Caki2 (cell line): ENCODE data around the gene MYO3A. TPM values are rescaled to one million over a fixed set of nuclear protein-coding genes. Genes with fewer than 3 reads are reported as not detected.
"Not testable (repeated sequence)": the region's sequence is repeated elsewhere in the genome, so short reads cannot be mapped to it uniquely, and the experiment has no call there.

Source experiments
- DNase-seq: peaks from one replicate; pipeline ENCODE4 v3.0.0-alpha.2; 2015; ENCODE audit warnings: low read depth
- in situ Hi-C: cut with HindIII; loops from 2 replicates; pipeline ENCODE4 v1.10.0; 2016; ENCODE audit warnings: low sequenced_read_pairs, low pct_unique_long_range_greater_than_20kb, mixed read lengths
- total RNA-seq: library from RNA; depleted of rRNA; stranded (reverse); fragments of >200 nt; shearing (Covaris generic); gene quantifications from 2 replicates; pipeline ENCODE4 v1.2.3, GENCODE V29; 2014; ENCODE audit warnings: low replicate concordance

MYO3A gene
- total RNA-seq, 1 experiment from 2014 or later = 4.5 TPM

- DNase-seq = no peak
- in situ Hi-C loops = no loop called here
Observed at GRCh38 chr10:26052326-26052725, 118.3 kb downstream of the MYO3A start.

GRCh38 chr10:26057466-26057865 lies 123.4 kb downstream of the MYO3A start:
- peak; percentile 19 for DNase-seq
- in situ Hi-C loops = no loop called here

- DNase-seq = no peak
- in situ Hi-C loops = no loop called here
Observed at GRCh38 chr10:26064106-26064505, 130.1 kb downstream of the MYO3A start.

- no peak for DNase-seq
- in situ Hi-C loops = no loop called here
Observed at GRCh38 chr10:26067680-26068079, 133.7 kb downstream of the MYO3A start.

GRCh38 chr10:26080971-26081370 lies 146.9 kb downstream of the MYO3A start:
- in situ Hi-C loops = not testable (repeated sequence)
- DNase-seq = peak; percentile 28

- no peak for DNase-seq
- in situ Hi-C loops = no loop called here
Observed at GRCh38 chr10:26081459-26081858, 147.4 kb downstream of the MYO3A start.

GRCh38 chr10:26085549-26085948 lies 151.5 kb downstream of the MYO3A start:
- in situ Hi-C loops = no loop called here

GRCh38 chr10:26087666-26088065 lies 153.6 kb downstream of the MYO3A start:
- DNase-seq = no peak
- in situ Hi-C loops = no loop called here

More at GRCh38 chr10:26085549-26085948, 151.5 kb downstream of the MYO3A start:
- DNase-seq = no peak

GRCh38 chr10:26090026-26090425 lies 156.0 kb downstream of the MYO3A start:
- in situ Hi-C loops = no loop called here
- DNase-seq = no peak

- in situ Hi-C loops = no loop called here
- no peak for DNase-seq
Observed at GRCh38 chr10:26090762-26091161, 156.7 kb downstream of the MYO3A start.

GRCh38 chr10:26093229-26093628 lies 159.2 kb downstream of the MYO3A start:
- in situ Hi-C loops = no loop called here
- no peak for DNase-seq

GRCh38 chr10:26095781-26096180 lies 161.8 kb downstream of the MYO3A start:
- DNase-seq = no peak
- in situ Hi-C loops = no loop called here

- in situ Hi-C loops, DNase-seq: not testable (repeated sequence)
Observed at GRCh38 chr10:26097549-26097948, 163.5 kb downstream of the MYO3A start.

- no peak for DNase-seq
Observed at GRCh38 chr10:26112532-26112931, 178.5 kb downstream of the MYO3A start.

GRCh38 chr10:26138613-26139012 lies 204.6 kb downstream of the MYO3A start:
- DNase-seq = no peak
- in situ Hi-C loops = no loop called here

More at GRCh38 chr10:26112532-26112931, 178.5 kb downstream of the MYO3A start:
- in situ Hi-C loops = no loop called here

- no peak for DNase-seq
- in situ Hi-C loops = no loop called here
Observed at GRCh38 chr10:26156019-26156418, 222.0 kb downstream of the MYO3A start.

GRCh38 chr10:26157734-26158133 lies 223.7 kb downstream of the MYO3A start:
- in situ Hi-C loops = no loop called here
- no peak for DNase-seq

GRCh38 chr10:26169466-26169865 lies 235.4 kb downstream of the MYO3A start:
- in situ Hi-C loops = no loop called here
- DNase-seq = no peak

GRCh38 chr10:26172131-26172530 lies 238.1 kb downstream of the MYO3A start:
- DNase-seq = no peak
- in situ Hi-C loops = no loop called here

GRCh38 chr10:26173837-26174236 lies 239.8 kb downstream of the MYO3A start:
- no peak for DNase-seq
- in situ Hi-C loops = no loop called here

- no peak for DNase-seq
- in situ Hi-C loops = no loop called here
Observed at GRCh38 chr10:26177341-26177740, 243.3 kb downstream of the MYO3A start.
